ENCODE results near the gene F11R.

Gene F11R

GRCh38 chr1:161051219-161051618 is 30.3 kb upstream of the F11R start:
- no peak for TF ChIP-seq REST (IDR thresholded peaks at IDR 0.05; ENCODE audit: insufficient read depth in 1 of 2, low read depth in 2 of 2, low read length in 2 of 2)
- no peak for TF ChIP-seq FOXP2 (optimal IDR thresholded peaks at IDR 0.05; ENCODE audit: borderline replicate concordance, extremely low read depth, extremely low read length, insufficient read depth)
- TF ChIP-seq SIN3A (IDR thresholded peaks at IDR 0.05; ENCODE audit: borderline replicate concordance, insufficient read depth, low read length): no peak
- TF ChIP-seq POLR2AphosphoS5 (IDR thresholded peaks at IDR 0.05; ENCODE audit: low read depth, low read length): no peak
- TF ChIP-seq TAF1 (IDR thresholded peaks at IDR 0.05; ENCODE audit: borderline replicate concordance, insufficient read depth, low read length): no peak

- TF ChIP-seq TAF1 (IDR thresholded peaks at IDR 0.05; ENCODE audit: borderline replicate concordance, insufficient read depth, low read length) (no peak), REST (IDR thresholded peaks at IDR 0.05; ENCODE audit: insufficient read depth in 1 of 2, low read depth in 2 of 2, low read length in 2 of 2) (no peak), FOXP2 (optimal IDR thresholded peaks at IDR 0.05; ENCODE audit: borderline replicate concordance, extremely low read depth, extremely low read length, insufficient read depth) (no peak), SIN3A (IDR thresholded peaks at IDR 0.05; ENCODE audit: borderline replicate concordance, insufficient read depth, low read length) (no peak), POLR2AphosphoS5 (IDR thresholded peaks at IDR 0.05; ENCODE audit: low read depth, low read length) (no peak)
Measured at GRCh38 chr1:161048949-161049722, 28.2 kb upstream of the F11R start.

- no peak for TF ChIP-seq FOXP2 (optimal IDR thresholded peaks at IDR 0.05; ENCODE audit: borderline replicate concordance, extremely low read depth, extremely low read length, insufficient read depth)
- no peak for TF ChIP-seq REST (IDR thresholded peaks at IDR 0.05; ENCODE audit: insufficient read depth in 1 of 2, low read depth in 2 of 2, low read length in 2 of 2)
Measured at GRCh38 chr1:161047436-161048420, 26.8 kb upstream of the F11R start.

- TF ChIP-seq TAF1 (IDR thresholded peaks at IDR 0.05; ENCODE audit: borderline replicate concordance, insufficient read depth, low read length) (no peak), SIN3A (IDR thresholded peaks at IDR 0.05; ENCODE audit: borderline replicate concordance, insufficient read depth, low read length) (no peak), POLR2AphosphoS5 (IDR thresholded peaks at IDR 0.05; ENCODE audit: low read depth, low read length) (no peak), REST (IDR thresholded peaks at IDR 0.05; ENCODE audit: insufficient read depth in 1 of 2, low read depth in 2 of 2, low read length in 2 of 2) (no peak), FOXP2 (optimal IDR thresholded peaks at IDR 0.05; ENCODE audit: borderline replicate concordance, extremely low read depth, extremely low read length, insufficient read depth) (no peak)
Measured at GRCh38 chr1:161046605-161047228, 25.8 kb upstream of the F11R start.

Data from PFSK-1 (cell line).